NCI-H1105 (cell line): ENCODE measurements around the gene ANK2.
"Not testable (repeated sequence)": the region's sequence is repeated elsewhere in the genome, so short reads cannot be mapped to it uniquely, and the experiment has no call there.

Experiments
- DNase-seq: peaks from one replicate; lab custom pipeline; 2025; lab: John Stamatoyannopoulos, UW

Gene ANK2

GRCh38 chr4:113148925-113149324 is 99.5 kb downstream of the ANK2 start:
- no peak for DNase-seq

- no peak for DNase-seq
Observed at GRCh38 chr4:113153529-113154101, 104.2 kb downstream of the ANK2 start.

- no peak for DNase-seq
Observed at GRCh38 chr4:113154281-113154680, 104.8 kb downstream of the ANK2 start.

GRCh38 chr4:113157086-113157857 is 107.8 kb downstream of the ANK2 start:
- no peak for DNase-seq

- DNase-seq: no peak
Observed at GRCh38 chr4:113159942-113160545, 110.6 kb downstream of the ANK2 start.

GRCh38 chr4:113160548-113160947 is 111.1 kb downstream of the ANK2 start:
- no peak for DNase-seq

- no peak for DNase-seq
Observed at GRCh38 chr4:113162089-113162488, 112.6 kb downstream of the ANK2 start.

GRCh38 chr4:113169368-113169767 is 119.9 kb downstream of the ANK2 start:
- no peak for DNase-seq

- no peak for DNase-seq
Observed at GRCh38 chr4:113170115-113170804, 120.8 kb downstream of the ANK2 start.

- no peak for DNase-seq
Observed at GRCh38 chr4:113170805-113171468, 121.5 kb downstream of the ANK2 start.

GRCh38 chr4:113173126-113173792 is 123.8 kb downstream of the ANK2 start:
- no peak for DNase-seq

GRCh38 chr4:113173793-113174264 is 124.4 kb downstream of the ANK2 start:
- no peak for DNase-seq

- DNase-seq: no peak
Observed at GRCh38 chr4:113179091-113179490, 129.6 kb downstream of the ANK2 start.

- no peak for DNase-seq
Observed at GRCh38 chr4:113179996-113180395, 130.5 kb downstream of the ANK2 start.

- no peak for DNase-seq
Observed at GRCh38 chr4:113181289-113182007, 132.0 kb downstream of the ANK2 start.

- DNase-seq: no peak
Observed at GRCh38 chr4:113183032-113183605, 133.7 kb downstream of the ANK2 start.

GRCh38 chr4:113186220-113186619 is 136.8 kb downstream of the ANK2 start:
- DNase-seq: not testable (repeated sequence)

GRCh38 chr4:113186913-113187312 is 137.5 kb downstream of the ANK2 start:
- no peak for DNase-seq

- no peak for DNase-seq
Observed at GRCh38 chr4:113187358-113187757, 137.9 kb downstream of the ANK2 start.

- DNase-seq: no peak
Observed at GRCh38 chr4:113189546-113189945, 140.1 kb downstream of the ANK2 start.
